ENCODE results near the gene RFXANK. TPM values are rescaled to one million over a fixed set of nuclear protein-coding genes. Genes with fewer than 3 reads are reported as not detected.

RFXANK gene
- polyA plus RNA-seq, 1 experiment: 53.3 TPM

- Histone ChIP-seq H3K9me3 (ENCODE audit: control insufficient read depth, insufficient read depth, low read length) (peaks cover 8% of the 10 kb centered on the region), H3K27ac (ENCODE audit: low read depth, low read length) (no peak overlapping the region), H3K27me3 (ENCODE audit: control insufficient read depth, insufficient read depth, low read length) (no peaks in the 10 kb centered on the region), H3K4me3 (ENCODE audit: low read depth, low read length) (no peak overlapping the region)
- ChIA-PET CTCF (interaction anchor here (0.6 to 7.1 kb wide), 4 partner anchors 13 to 183 kb away, joined by 4 to 56 read pairs (median 20); no protein-coding TSS in a partner anchor), POLR2A (interaction anchor here (0.7 kb wide), 1 partner anchor 32 kb away, joined by 5 read pairs; the partner anchor contains the start of genes BORCS8 and RFXANK)
- DNase-seq (ENCODE audit: low read depth, low spot score): no peak
- no peak for TF ChIP-seq CTCF (IDR thresholded peaks at IDR 0.05; ENCODE audit: low read depth, low read length)
Observed at GRCh38 chr19:19159534-19159933, 32.5 kb upstream of the RFXANK start.

- Histone ChIP-seq H3K27me3 (ENCODE audit: control insufficient read depth, insufficient read depth, low read length) (no peaks in the 10 kb centered on the region), H3K9me3 (ENCODE audit: control insufficient read depth, insufficient read depth, low read length) (peaks cover 7% of the 10 kb centered on the region), H3K27ac (ENCODE audit: low read depth, low read length) (no peak overlapping the region), H3K4me3 (ENCODE audit: low read depth, low read length) (no peak overlapping the region)
- DNase-seq (ENCODE audit: low read depth, low spot score): no peak
- ChIA-PET POLR2A (interaction anchor here (0.7 kb wide), 1 partner anchor 31 kb away, joined by 5 read pairs; the partner anchor contains the start of genes BORCS8 and RFXANK), CTCF (interaction anchor here (7.1 kb wide), 1 partner anchor 14 kb away, joined by 56 read pairs; no protein-coding TSS in a partner anchor)
- TF ChIP-seq CTCF (IDR thresholded peaks at IDR 0.05; ENCODE audit: low read depth, low read length): no peak
Observed at GRCh38 chr19:19160461-19161035, 31.5 kb upstream of the RFXANK start.

- Histone ChIP-seq H3K4me3 (ENCODE audit: low read depth, low read length) (no peak overlapping the region), H3K27ac (ENCODE audit: low read depth, low read length) (no peak overlapping the region), H3K9me3 (ENCODE audit: control insufficient read depth, insufficient read depth, low read length) (no peaks in the 10 kb centered on the region), H3K27me3 (ENCODE audit: control insufficient read depth, insufficient read depth, low read length) (no peaks in the 10 kb centered on the region)
- no peak for TF ChIP-seq CTCF (IDR thresholded peaks at IDR 0.05; ENCODE audit: low read depth, low read length)
- no peak for DNase-seq (ENCODE audit: low read depth, low spot score)
- ChIA-PET CTCF (no interaction called here), POLR2A (no interaction called here)
Observed at GRCh38 chr19:19162495-19162894, 29.6 kb upstream of the RFXANK start.

- H3K27ac ChIP-seq (ENCODE audit: low read depth, low read length): no peak overlapping the region
- CTCF ChIA-PET: no interaction called here
- H3K4me3 ChIP-seq (ENCODE audit: low read depth, low read length): no peak overlapping the region
- no peaks in the 10 kb centered on the region for H3K27me3 ChIP-seq (ENCODE audit: control insufficient read depth, insufficient read depth, low read length)
- DNase-seq (ENCODE audit: low read depth, low spot score): no peak
- POLR2A ChIA-PET: no interaction called here
- TF ChIP-seq CTCF (IDR thresholded peaks at IDR 0.05; ENCODE audit: low read depth, low read length): no peak
- H3K9me3 ChIP-seq (ENCODE audit: control insufficient read depth, insufficient read depth, low read length): no peaks in the 10 kb centered on the region; the same call in 1 of the 2 replicates
Observed at GRCh38 chr19:19165396-19165795, 26.7 kb upstream of the RFXANK start.

GRCh38 chr19:19167612-19168011, 24.4 kb upstream of the RFXANK start:
- Histone ChIP-seq H3K27ac (ENCODE audit: low read depth, low read length) (no peak overlapping the region), H3K4me3 (ENCODE audit: low read depth, low read length) (no peak overlapping the region), H3K27me3 (ENCODE audit: control insufficient read depth, insufficient read depth, low read length) (no peaks in the 10 kb centered on the region), H3K9me3 (ENCODE audit: control insufficient read depth, insufficient read depth, low read length) (no peaks in the 10 kb centered on the region; the same call in 1 of the 2 replicates)
- no peak for TF ChIP-seq CTCF (IDR thresholded peaks at IDR 0.05; ENCODE audit: low read depth, low read length)
- ChIA-PET CTCF (interaction anchor here (2.4 kb wide), 1 partner anchor 21 kb away, joined by 13 read pairs; no protein-coding TSS in a partner anchor), POLR2A (no interaction called here)
- DNase-seq (ENCODE audit: low read depth, low spot score): no peak
